ENCODE data around the gene SLIT3. TPM values are rescaled to one million over a fixed set of nuclear protein-coding genes. Genes with fewer than 3 reads are reported as not detected.

The SLIT3 gene
- total RNA-seq, 1 experiment from 2014 or later: 0.44 TPM

DNA sequence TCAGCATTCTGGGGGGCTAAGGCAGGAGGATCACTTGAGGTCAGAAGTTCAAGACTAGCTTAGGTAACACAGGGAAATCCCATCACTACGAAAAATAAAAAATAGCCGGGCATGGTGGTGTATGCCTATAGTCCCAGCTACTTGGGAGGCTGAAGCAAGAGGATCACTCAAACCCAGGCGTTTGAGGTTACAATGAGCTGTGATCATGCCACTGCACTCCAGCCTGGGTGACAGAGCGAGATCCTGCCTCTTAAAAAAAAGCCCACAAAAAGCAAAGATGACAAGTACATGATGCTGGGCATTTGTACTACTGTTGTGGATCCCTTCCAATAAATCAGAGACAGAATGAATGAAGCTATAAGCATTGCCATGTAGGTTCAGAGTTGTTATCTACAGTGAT, 401.7 kb downstream of the SLIT3 start:
- Histone ChIP-seq H3K4me3 (ENCODE audit: low read length) (no peak overlapping the region), H3K27ac (ENCODE audit: low read length) (no peak overlapping the region), H3K9me2 (replicated peaks; ENCODE audit: low read length) (no peaks in the 10 kb centered on the region), H3K27me3 (ENCODE audit: low read length) (peaks cover 64% of the 10 kb centered on the region), H3K9me3 (ENCODE audit: low read length) (no peaks in the 10 kb centered on the region), H3F3A (ENCODE audit: low read length, unreplicated experiment) (no peaks in the 10 kb centered on the region), H2AFZ (ENCODE audit: low read length) (no peak overlapping the region), H3K4me2 (ENCODE audit: low read length) (no peak overlapping the region), H3K9ac (ENCODE audit: low read length) (no peak overlapping the region), H4K20me1 (ENCODE audit: low read length) (no peaks in the 10 kb centered on the region), H3K4me1 (ENCODE audit: insufficient read depth, low read length) (no peaks in the 10 kb centered on the region), H3K79me2 (ENCODE audit: low read length) (no peaks in the 10 kb centered on the region), H3K36me3 (ENCODE audit: low read depth, low read length) (no peaks in the 10 kb centered on the region)
- TF ChIP-seq, protein P1, sequence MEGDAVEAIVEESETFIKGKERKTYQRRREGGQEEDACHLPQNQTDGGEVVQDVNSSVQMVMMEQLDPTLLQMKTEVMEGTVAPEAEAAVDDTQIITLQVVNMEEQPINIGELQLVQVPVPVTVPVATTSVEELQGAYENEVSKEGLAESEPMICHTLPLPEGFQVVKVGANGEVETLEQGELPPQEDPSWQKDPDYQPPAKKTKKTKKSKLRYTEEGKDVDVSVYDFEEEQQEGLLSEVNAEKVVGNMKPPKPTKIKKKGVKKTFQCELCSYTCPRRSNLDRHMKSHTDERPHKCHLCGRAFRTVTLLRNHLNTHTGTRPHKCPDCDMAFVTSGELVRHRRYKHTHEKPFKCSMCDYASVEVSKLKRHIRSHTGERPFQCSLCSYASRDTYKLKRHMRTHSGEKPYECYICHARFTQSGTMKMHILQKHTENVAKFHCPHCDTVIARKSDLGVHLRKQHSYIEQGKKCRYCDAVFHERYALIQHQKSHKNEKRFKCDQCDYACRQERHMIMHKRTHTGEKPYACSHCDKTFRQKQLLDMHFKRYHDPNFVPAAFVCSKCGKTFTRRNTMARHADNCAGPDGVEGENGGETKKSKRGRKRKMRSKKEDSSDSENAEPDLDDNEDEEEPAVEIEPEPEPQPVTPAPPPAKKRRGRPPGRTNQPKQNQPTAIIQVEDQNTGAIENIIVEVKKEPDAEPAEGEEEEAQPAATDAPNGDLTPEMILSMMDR (conservative IDR thresholded peaks at IDR 0.05; ENCODE audit: low read depth, low read length): no peak
- TF ChIP-seq EZH2phosphoT487 (IDR thresholded peaks at IDR 0.05; ENCODE audit: borderline replicate concordance, low read length) (no peak), EZH2 (IDR thresholded peaks at IDR 0.05; ENCODE audit: low read length, unreplicated experiment) (no peak)
- ChIA-PET CTCF (no interaction called here), POLR2A (ENCODE audit: unreplicated experiment) (no interaction called here)
- ATAC-seq (no peak), DNase-seq (no peak)
- BruUV-seq (replicated peaks): no TSS peak
- intact Hi-C loops (cut with micrococcal nuclease): no loop called here

DNA sequence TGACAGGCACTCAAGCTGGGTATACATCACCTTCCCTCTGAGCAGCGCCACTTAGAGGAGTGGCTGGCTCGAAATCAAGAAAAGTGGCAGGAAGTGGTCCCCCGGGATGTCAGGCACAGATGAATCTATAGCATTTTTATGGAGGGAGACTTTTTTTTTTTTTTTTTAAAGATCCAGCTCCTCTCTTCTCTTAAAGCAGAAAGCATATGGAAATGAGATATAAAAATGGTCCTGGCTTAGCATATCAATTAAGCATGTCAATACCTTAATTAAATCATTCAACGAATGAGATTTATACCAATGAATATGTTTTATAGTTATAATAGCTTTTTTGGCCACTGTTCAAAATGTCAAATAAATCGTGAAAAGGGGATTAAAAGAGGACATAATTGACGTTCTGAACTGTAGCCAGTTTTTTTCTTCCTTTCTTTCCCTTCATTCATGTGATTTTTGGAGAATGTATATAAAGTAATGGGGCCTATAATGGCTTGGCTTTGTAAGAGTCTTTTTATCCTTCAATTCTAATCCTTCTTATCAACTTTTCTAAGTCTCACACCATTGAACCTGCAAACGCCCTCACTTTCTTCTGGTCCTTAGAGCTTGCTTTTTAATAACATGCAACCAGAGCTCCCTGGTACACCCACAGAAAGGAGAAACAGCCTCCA, 402.6 kb downstream of the SLIT3 start:
- intact Hi-C loops (cut with micrococcal nuclease): no loop called here
- no peak for DNase-seq
- H3K9me2 ChIP-seq (replicated peaks; ENCODE audit: low read length): no peaks in the 10 kb centered on the region
- no peaks in the 10 kb centered on the region for H3K36me3 ChIP-seq (ENCODE audit: low read depth, low read length)
- TF ChIP-seq EZH2phosphoT487 (IDR thresholded peaks at IDR 0.05; ENCODE audit: borderline replicate concordance, low read length) (no peak), EZH2 (IDR thresholded peaks at IDR 0.05; ENCODE audit: low read length, unreplicated experiment) (no peak)
- TF ChIP-seq, protein P1 (conservative IDR thresholded peaks at IDR 0.05; ENCODE audit: low read depth, low read length): no peak
- H3K4me2 ChIP-seq (ENCODE audit: low read length): no peak overlapping the region
- no peaks in the 10 kb centered on the region for H3K79me2 ChIP-seq (ENCODE audit: low read length)
- no peak overlapping the region for H3K27ac ChIP-seq (ENCODE audit: low read length)
- H3K9me3 ChIP-seq (ENCODE audit: low read length): no peaks in the 10 kb centered on the region
- H3K27me3 ChIP-seq (ENCODE audit: low read length): peaks cover 65% of the 10 kb centered on the region
- no peaks in the 10 kb centered on the region for H3F3A ChIP-seq (ENCODE audit: low read length, unreplicated experiment)
- BruUV-seq (replicated peaks): no TSS peak
- no peak overlapping the region for H3K4me3 ChIP-seq (ENCODE audit: low read length)
- H4K20me1 ChIP-seq (ENCODE audit: low read length): no peaks in the 10 kb centered on the region
- ChIA-PET CTCF (no interaction called here), POLR2A (ENCODE audit: unreplicated experiment) (no interaction called here)
- no peak for ATAC-seq
- H3K4me1 ChIP-seq (ENCODE audit: insufficient read depth, low read length): no peaks in the 10 kb centered on the region
- H2AFZ ChIP-seq (ENCODE audit: low read length): no peak overlapping the region
- H3K9ac ChIP-seq (ENCODE audit: low read length): no peak overlapping the region

DNA sequence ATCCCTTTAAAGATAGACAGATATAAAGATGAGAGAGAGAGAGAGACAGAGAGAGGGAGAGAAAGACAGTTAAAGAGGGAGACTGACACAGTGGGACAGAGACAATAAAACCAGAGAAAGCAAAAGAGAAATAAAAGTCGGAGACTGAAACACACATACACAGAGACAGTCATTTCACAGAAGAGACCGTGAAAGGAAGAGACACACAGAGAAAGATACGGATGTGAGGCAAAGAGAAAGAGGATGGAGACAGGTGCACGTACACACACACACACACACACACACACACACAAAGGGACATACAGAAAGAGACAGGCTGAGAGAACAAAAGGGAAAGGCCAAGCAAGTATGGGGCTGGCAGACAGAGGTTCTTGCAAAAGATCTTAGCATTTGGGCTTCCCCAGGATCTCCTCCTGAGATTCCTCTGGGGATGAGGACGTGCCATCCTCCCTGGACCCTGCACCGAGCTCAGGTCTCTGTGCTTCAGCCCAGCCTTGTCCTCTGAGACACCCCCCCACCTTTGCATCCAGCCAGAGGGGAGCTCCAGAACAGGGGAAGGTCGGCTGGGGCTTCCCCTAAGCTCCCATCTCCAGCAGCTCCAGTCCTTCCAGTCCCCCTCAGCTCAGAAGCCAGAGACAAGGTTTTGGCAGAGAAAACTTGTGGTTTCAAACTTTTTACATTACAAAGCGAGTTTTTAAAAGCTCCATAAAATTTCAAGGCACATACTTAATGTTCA, 403.4 kb downstream of the SLIT3 start:
- POLR2A ChIA-PET (ENCODE audit: unreplicated experiment): no interaction called here
- H3K9me3 ChIP-seq (ENCODE audit: low read length): no peaks in the 10 kb centered on the region

More for the DNA sequence above, 403.4 kb downstream of the SLIT3 start:
- no TSS peak for BruUV-seq (replicated peaks)
- Histone ChIP-seq H3K4me2 (ENCODE audit: low read length) (no peak overlapping the region), H3K27ac (ENCODE audit: low read length) (no peak overlapping the region), H3F3A (ENCODE audit: low read length, unreplicated experiment) (no peaks in the 10 kb centered on the region), H3K9ac (ENCODE audit: low read length) (no peak overlapping the region), H3K27me3 (ENCODE audit: low read length) (peaks cover 65% of the 10 kb centered on the region), H3K4me1 (ENCODE audit: insufficient read depth, low read length) (no peaks in the 10 kb centered on the region), H4K20me1 (ENCODE audit: low read length) (no peaks in the 10 kb centered on the region), H3K79me2 (ENCODE audit: low read length) (no peaks in the 10 kb centered on the region), H2AFZ (ENCODE audit: low read length) (no peak overlapping the region), H3K9me2 (replicated peaks; ENCODE audit: low read length) (no peaks in the 10 kb centered on the region), H3K4me3 (ENCODE audit: low read length) (no peak overlapping the region), H3K36me3 (ENCODE audit: low read depth, low read length) (no peaks in the 10 kb centered on the region)
- DNase-seq: no peak
- no peak for ATAC-seq
- CTCF ChIA-PET: no interaction called here
- no peak for TF ChIP-seq EZH2phosphoT487 (IDR thresholded peaks at IDR 0.05; ENCODE audit: borderline replicate concordance, low read length)
- TF ChIP-seq, protein P1 (conservative IDR thresholded peaks at IDR 0.05; ENCODE audit: low read depth, low read length): no peak
- intact Hi-C loops (cut with micrococcal nuclease): no loop called here

All from PC-3 (cell line).